WTC11 (cell line): ENCODE results near the gene IL34. TPM values are rescaled to one million over a fixed set of nuclear protein-coding genes. Genes with fewer than 3 reads are reported as not detected.

ENCODE experiments used
- ATAC-seq: fragments of 200-7000 bp; cut with Tn5 transposase; 2 replicates; pipeline ENCODE4 v1.10.0; 2021; ENCODE audit warnings: mild to moderate bottlenecking, moderate library complexity
- CTCF ChIA-PET: fragments of 300-600 bp; sonication (Branson Sonifier 250); formaldehyde crosslinking; loops from one replicate; lab custom pipeline; 2021; ENCODE audit warnings: antibody characterized with exemption; lab: Charles Lee
- POLR2A ChIA-PET: fragments of 350-600 bp; sonication (Branson Sonifier 250); formaldehyde crosslinking; loops from one replicate; lab custom pipeline; 2021; ENCODE audit warnings: antibody characterized with exemption; lab: Charles Lee
- DNase-seq: peaks from one replicate; pipeline ENCODE4 v3.0.0; 2021; ENCODE audit warnings: low spot score
- H3K27ac Mint-ChIP-seq: 2 replicates; pipeline ENCODE4 v1.8.0; 2021; ENCODE audit warnings: mixed read lengths
- H3K27me3 Mint-ChIP-seq: 2 replicates; pipeline ENCODE4 v1.8.0; 2021; ENCODE audit warnings: low read depth, mild to moderate bottlenecking, moderate library complexity, mixed read lengths
- H3K36me3 Mint-ChIP-seq: 2 replicates; pipeline ENCODE4 v1.8.0; 2021; ENCODE audit warnings: mixed read lengths
- H3K4me1 Mint-ChIP-seq: 2 replicates; pipeline ENCODE4 v1.8.0; 2022; ENCODE audit warnings: mixed read lengths
- H3K4me3 Mint-ChIP-seq: 2 replicates; pipeline ENCODE4 v1.8.0; 2021; ENCODE audit warnings: mild to moderate bottlenecking, moderate library complexity, mixed read lengths
- H3K9me3 Mint-ChIP-seq: 2 replicates; pipeline ENCODE4 v1.8.0; 2021; ENCODE audit warnings: mixed read lengths
- ATF1 ChIP-seq: sonication (generic); formaldehyde crosslinking; IDR thresholded peaks from 2 replicates; pipeline ENCODE4 v1.8.1; 2023; ENCODE audit warnings: mild to moderate bottlenecking, moderate library complexity, missing genetic modification reagents
- CREB1 ChIP-seq: sonication (generic); formaldehyde crosslinking; IDR thresholded peaks from 2 replicates; pipeline ENCODE4 v1.8.0; 2023; ENCODE audit warnings: mild to moderate bottlenecking, missing genetic modification reagents
- CREM ChIP-seq: sonication (generic); formaldehyde crosslinking; IDR thresholded peaks from 2 replicates; pipeline ENCODE4 v1.8.1; 2022; ENCODE audit warnings: mild to moderate bottlenecking, missing genetic modification reagents, moderate library complexity
- CTCF ChIP-seq: fragments of 200-600 bp; IDR thresholded peaks from 2 replicates; pipeline ENCODE4 v1.8.0; 2022; ENCODE audit warnings: antibody characterized with exemption
- ELF4 ChIP-seq: sonication (generic); formaldehyde crosslinking; IDR thresholded peaks from 2 replicates; pipeline ENCODE4 v1.8.1; 2022; ENCODE audit warnings: low read depth, mild to moderate bottlenecking, moderate library complexity, missing genetic modification reagents
- FOXK1 ChIP-seq: sonication (generic); formaldehyde crosslinking; IDR thresholded peaks from 2 replicates; pipeline ENCODE4 v1.8.0; 2022; ENCODE audit warnings: mild to moderate bottlenecking, moderate library complexity, missing genetic modification reagents
- IRF2 ChIP-seq: sonication (generic); formaldehyde crosslinking; IDR thresholded peaks from 2 replicates; pipeline ENCODE4 v1.8.0; 2022; ENCODE audit warnings: low read depth, missing genetic modification reagents, borderline replicate concordance
- JAZF1 ChIP-seq: fragments of 250-450 bp; sonication (Bioruptor Pico); IDR thresholded peaks from 2 replicates; pipeline ENCODE4 v1.9.0; 2021; ENCODE audit warnings: moderate library complexity, mild to moderate bottlenecking, inconsistent platforms
- KAT7 ChIP-seq: sonication (generic); formaldehyde crosslinking; IDR thresholded peaks from 2 replicates; pipeline ENCODE4 v1.8.1; 2023; ENCODE audit warnings: missing genetic modification reagents, mild to moderate bottlenecking, borderline replicate concordance
- MXD4 ChIP-seq: fragments of 250-450 bp; sonication (Bioruptor Pico); IDR thresholded peaks from 2 replicates; pipeline ENCODE4 v1.8.0; 2021; ENCODE audit warnings: mild to moderate bottlenecking, moderate library complexity, borderline replicate concordance
- NFATC4 ChIP-seq: fragments of 250-450 bp; sonication (Bioruptor Pico); IDR thresholded peaks from 2 replicates; pipeline ENCODE4 v1.9.0; 2021; ENCODE audit warnings: mild to moderate bottlenecking
- NR1H2 ChIP-seq: sonication (generic); formaldehyde crosslinking; IDR thresholded peaks from 2 replicates; pipeline ENCODE4 v1.9.0; 2021; ENCODE audit warnings: mild to moderate bottlenecking, moderate library complexity, missing genetic modification reagents
- PRRX2 ChIP-seq: fragments of 250-450 bp; sonication (Bioruptor Pico); IDR thresholded peaks from 2 replicates; pipeline ENCODE4 v1.8.0; 2021; ENCODE audit warnings: mild to moderate bottlenecking
- RELA ChIP-seq: sonication (generic); formaldehyde crosslinking; IDR thresholded peaks from 2 replicates; pipeline ENCODE4 v1.8.1; 2022; ENCODE audit warnings: missing genetic modification reagents, mild to moderate bottlenecking, borderline replicate concordance
- TCF7 ChIP-seq: sonication (generic); formaldehyde crosslinking; IDR thresholded peaks from 2 replicates; pipeline ENCODE4 v1.8.0; 2022; ENCODE audit warnings: mild to moderate bottlenecking, low read depth, missing genetic modification reagents, moderate library complexity
- USF2 ChIP-seq: sonication (generic); formaldehyde crosslinking; IDR thresholded peaks from 2 replicates; pipeline ENCODE4 v1.8.1; 2023; ENCODE audit warnings: mild to moderate bottlenecking, missing genetic modification reagents, moderate library complexity
- ZNF138 ChIP-seq: sonication (generic); formaldehyde crosslinking; conservative IDR thresholded peaks from 2 replicates; pipeline ENCODE4 v1.8.1; 2022; ENCODE audit warnings: mild to moderate bottlenecking, moderate library complexity, missing genetic modification reagents
- ZNF232 ChIP-seq: sonication (generic); formaldehyde crosslinking; IDR thresholded peaks from 2 replicates; pipeline ENCODE4 v1.8.0; 2022; ENCODE audit warnings: mild to moderate bottlenecking, missing genetic modification reagents
- ZNF263 ChIP-seq: sonication (generic); formaldehyde crosslinking; IDR thresholded peaks from 2 replicates; pipeline ENCODE4 v1.8.1; 2022; ENCODE audit warnings: low read depth, mild to moderate bottlenecking, moderate library complexity, missing genetic modification reagents
- ZNF425 ChIP-seq: fragments of 250-450 bp; sonication (Bioruptor Pico); conservative IDR thresholded peaks from 2 replicates; pipeline ENCODE4 v1.9.0; 2021; ENCODE audit warnings: mild to moderate bottlenecking
- total RNA-seq: library from RNA; stranded (reverse); gene quantifications from 3 replicates; pipeline ENCODE4 v1.2.3, GENCODE V29; 2021
- TF ChIP-seq, protein P1 (sequence below): sonication (generic); formaldehyde crosslinking; IDR thresholded peaks from 2 replicates; pipeline ENCODE4 v1.8.1; 2023; ENCODE audit warnings: mild to moderate bottlenecking, missing genetic modification reagents, moderate library complexity
- TF ChIP-seq, protein P2 (sequence below): sonication (generic); formaldehyde crosslinking; IDR thresholded peaks from 2 replicates; pipeline ENCODE4 v1.8.1; 2023; ENCODE audit warnings: mild to moderate bottlenecking, missing genetic modification reagents

IL34 gene
- total RNA-seq, 1 experiment from 2014 or later, result 8.8 TPM

- no peak for TF ChIP-seq PRRX2 (CRISPR knock-in tag)
Measured at GRCh38 chr16:70653406-70653805, 7.0 kb downstream of the IL34 start (continued).

DNA sequence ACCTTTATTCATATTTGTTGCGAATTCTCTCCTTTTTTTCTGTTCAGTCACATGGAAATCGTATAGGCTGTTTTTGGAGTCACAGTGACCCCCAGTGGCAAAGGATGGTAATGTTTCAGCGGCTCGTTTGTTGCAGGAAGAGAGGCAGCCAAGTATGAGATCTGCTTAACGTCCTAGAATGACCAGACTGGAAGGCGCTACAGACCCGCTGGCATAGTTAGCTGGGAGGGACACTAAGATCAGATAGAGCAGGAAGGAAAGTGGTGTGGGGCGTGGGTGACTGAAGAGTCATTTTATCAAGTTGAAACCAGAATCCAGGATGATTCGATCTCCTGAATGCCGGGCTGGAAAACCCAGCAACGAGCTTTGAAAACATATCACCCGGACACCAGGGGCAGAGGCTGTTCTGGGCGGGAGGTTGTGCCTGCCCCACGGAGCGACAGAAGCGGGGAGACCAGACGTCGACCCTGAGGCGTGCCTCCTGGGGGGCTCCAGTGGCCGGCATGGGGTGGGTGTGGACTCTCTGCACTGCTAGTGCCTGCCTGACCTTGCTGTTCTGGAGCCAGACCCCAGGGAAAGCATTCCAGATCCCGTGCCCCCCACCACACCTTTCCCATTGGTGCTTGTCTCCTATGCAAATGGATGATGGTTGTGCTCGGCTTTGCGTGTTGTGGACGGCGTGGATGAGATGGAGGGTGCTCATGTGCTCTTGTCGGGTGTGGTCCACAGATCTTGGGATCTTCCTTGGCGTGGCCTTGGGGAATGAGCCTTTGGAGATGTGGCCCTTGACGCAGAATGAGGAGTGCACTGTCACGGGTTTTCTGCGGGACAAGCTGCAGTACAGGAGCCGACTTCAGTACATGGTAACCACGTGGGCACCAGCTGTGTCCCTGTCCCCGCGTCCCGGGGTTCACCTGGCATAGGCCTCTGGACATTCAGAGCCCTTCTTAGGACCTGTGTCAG, 7.7 kb downstream of the IL34 start:
- no peaks in the 10 kb centered on the region for H3K27me3 Mint-ChIP-seq
- DNase-seq (peak; percentile 89), ATAC-seq (peak; percentile 71)
- peaks cover 19% of the 10 kb centered on the region for H3K4me1 Mint-ChIP-seq
- POLR2A ChIA-PET, result interaction anchor here (1.0 kb wide), 1 partner anchor 273 kb away, joined by 3 read pairs; no protein-coding TSS in a partner anchor
- H3K36me3 Mint-ChIP-seq, result peaks cover 4% of the 10 kb centered on the region
- no peak overlapping the region for H3K27ac Mint-ChIP-seq
- TF ChIP-seq ELF4 (CRISPR knock-in tag) (no peak), CTCF (peak; percentile 89), NFATC4 (no peak), USF2 (peak; percentile 44; the same call in 1 of the 2 replicates), CREB1 (CRISPR knock-in tag) (no peak), IRF2 (no peak), ATF1 (CRISPR knock-in tag) (no peak), MXD4 (CRISPR knock-in tag) (no peak), FOXK1 (CRISPR knock-in tag) (no peak), NR1H2 (CRISPR knock-in tag) (no peak), JAZF1 (CRISPR knock-in tag) (no peak), RELA (CRISPR knock-in tag) (no peak), ZNF232 (no peak)
- TF ChIP-seq, protein P1, sequence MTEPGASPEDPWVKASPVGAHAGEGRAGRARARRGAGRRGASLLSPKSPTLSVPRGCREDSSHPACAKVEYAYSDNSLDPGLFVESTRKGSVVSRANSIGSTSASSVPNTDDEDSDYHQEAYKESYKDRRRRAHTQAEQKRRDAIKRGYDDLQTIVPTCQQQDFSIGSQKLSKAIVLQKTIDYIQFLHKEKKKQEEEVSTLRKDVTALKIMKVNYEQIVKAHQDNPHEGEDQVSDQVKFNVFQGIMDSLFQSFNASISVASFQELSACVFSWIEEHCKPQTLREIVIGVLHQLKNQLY (CRISPR knock-in tag), result no peak
- H3K4me3 Mint-ChIP-seq, result no peak overlapping the region
- CTCF ChIA-PET, result interaction anchor here (0.6 to 3.1 kb wide), 35 partner anchors 8 to 307 kb away, joined by 3 to 23 read pairs (median 5); partner anchors contain the start of genes COG4, DDX19A and SF3B3
- peaks cover 3% of the 10 kb centered on the region for H3K9me3 Mint-ChIP-seq

GRCh38 chr16:70656065-70656711, 9.8 kb downstream of the IL34 start:
- DNase-seq (no peak), ATAC-seq (no peak)
- Mint-ChIP-seq H3K4me3 (no peak overlapping the region), H3K36me3 (no peaks in the 10 kb centered on the region), H3K4me1 (peaks cover 20% of the 10 kb centered on the region), H3K27me3 (no peaks in the 10 kb centered on the region), H3K27ac (no peak overlapping the region), H3K9me3 (no peaks in the 10 kb centered on the region)
- ChIA-PET CTCF (interaction anchor here (1.0 kb wide), 1 partner anchor 115 kb away, joined by 9 read pairs; no protein-coding TSS in a partner anchor), POLR2A (interaction anchor here (0.7 kb wide), 1 partner anchor 889 kb away, joined by 3 read pairs; no protein-coding TSS in a partner anchor)
- TF ChIP-seq, protein P2, sequence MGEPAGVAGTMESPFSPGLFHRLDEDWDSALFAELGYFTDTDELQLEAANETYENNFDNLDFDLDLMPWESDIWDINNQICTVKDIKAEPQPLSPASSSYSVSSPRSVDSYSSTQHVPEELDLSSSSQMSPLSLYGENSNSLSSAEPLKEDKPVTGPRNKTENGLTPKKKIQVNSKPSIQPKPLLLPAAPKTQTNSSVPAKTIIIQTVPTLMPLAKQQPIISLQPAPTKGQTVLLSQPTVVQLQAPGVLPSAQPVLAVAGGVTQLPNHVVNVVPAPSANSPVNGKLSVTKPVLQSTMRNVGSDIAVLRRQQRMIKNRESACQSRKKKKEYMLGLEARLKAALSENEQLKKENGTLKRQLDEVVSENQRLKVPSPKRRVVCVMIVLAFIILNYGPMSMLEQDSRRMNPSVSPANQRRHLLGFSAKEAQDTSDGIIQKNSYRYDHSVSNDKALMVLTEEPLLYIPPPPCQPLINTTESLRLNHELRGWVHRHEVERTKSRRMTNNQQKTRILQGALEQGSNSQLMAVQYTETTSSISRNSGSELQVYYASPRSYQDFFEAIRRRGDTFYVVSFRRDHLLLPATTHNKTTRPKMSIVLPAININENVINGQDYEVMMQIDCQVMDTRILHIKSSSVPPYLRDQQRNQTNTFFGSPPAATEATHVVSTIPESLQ (CRISPR knock-in tag), result no peak
- no peak for TF ChIP-seq CREM
- TF ChIP-seq ZNF425 (CRISPR knock-in tag), result no peak
- no peak for TF ChIP-seq NFATC4
- no peak for TF ChIP-seq ZNF138 (CRISPR knock-in tag)
- TF ChIP-seq ATF1 (CRISPR knock-in tag), result no peak
- TF ChIP-seq TCF7 (CRISPR knock-in tag), result no peak
- TF ChIP-seq KAT7, result no peak
- no peak for TF ChIP-seq CREB1 (CRISPR knock-in tag)
- no peak for TF ChIP-seq ZNF263 (CRISPR knock-in tag)
